Glutamatergic neuron (in vitro differentiated cells): ENCODE measurements around the gene MAP7. TPM values are rescaled to one million over a fixed set of nuclear protein-coding genes. Genes with fewer than 3 reads are reported as not detected.
A peak's percentile ranks its signal among the peaks of the same experiment; 100 is the strongest.

Experiments
- DNase-seq: peaks from one replicate; pipeline ENCODE4 v3.0.0; 2022
- H3K27ac Mint-ChIP-seq: one replicate; pipeline ENCODE4 v1.8.0; 2020; ENCODE audit warnings: mild to moderate bottlenecking, mixed read lengths, inconsistent platforms; ENCODE audit not compliant: unreplicated experiment
- H3K27me3 Mint-ChIP-seq: one replicate; pipeline ENCODE4 v1.8.0; 2020; ENCODE audit warnings: mild to moderate bottlenecking, moderate library complexity, mixed read lengths, inconsistent platforms; ENCODE audit not compliant: unreplicated experiment
- H3K36me3 Mint-ChIP-seq: one replicate; pipeline ENCODE4 v1.8.0; 2020; ENCODE audit warnings: mild to moderate bottlenecking, mixed read lengths, inconsistent platforms; ENCODE audit not compliant: unreplicated experiment
- H3K4me1 Mint-ChIP-seq: one replicate; pipeline ENCODE4 v1.8.0; 2020; ENCODE audit warnings: mild to moderate bottlenecking, low read depth, mixed read lengths, inconsistent platforms; ENCODE audit not compliant: unreplicated experiment
- H3K4me3 Mint-ChIP-seq: one replicate; pipeline ENCODE4 v1.8.0; 2020; ENCODE audit warnings: mild to moderate bottlenecking, mixed read lengths, inconsistent platforms; ENCODE audit not compliant: unreplicated experiment
- H3K9me3 Mint-ChIP-seq: one replicate; pipeline ENCODE4 v1.8.0; 2020; ENCODE audit warnings: mild to moderate bottlenecking, moderate library complexity, mixed read lengths, inconsistent platforms; ENCODE audit not compliant: unreplicated experiment
- total RNA-seq: library from RNA; stranded (reverse); fragmentation: NEBNext Ultra II Directional; extraction: Animal tissue kit (Norgen Biotek cat#: 25700); gene quantifications from one replicate; pipeline ENCODE4 v1.2.1, GENCODE V29; 2021; ENCODE audit not compliant: unreplicated experiment
- TF ChIP-seq, protein P1 (sequence below): fragments of 200-600 bp; sonication (generic); IDR thresholded peaks from one replicate; pipeline ENCODE4 v1.5.0; 2021; ENCODE audit not compliant: partially characterized antibody, unreplicated experiment

MAP7 gene
- total RNA-seq, 1 donor from 2014 or later = 2.2 TPM

DNA sequence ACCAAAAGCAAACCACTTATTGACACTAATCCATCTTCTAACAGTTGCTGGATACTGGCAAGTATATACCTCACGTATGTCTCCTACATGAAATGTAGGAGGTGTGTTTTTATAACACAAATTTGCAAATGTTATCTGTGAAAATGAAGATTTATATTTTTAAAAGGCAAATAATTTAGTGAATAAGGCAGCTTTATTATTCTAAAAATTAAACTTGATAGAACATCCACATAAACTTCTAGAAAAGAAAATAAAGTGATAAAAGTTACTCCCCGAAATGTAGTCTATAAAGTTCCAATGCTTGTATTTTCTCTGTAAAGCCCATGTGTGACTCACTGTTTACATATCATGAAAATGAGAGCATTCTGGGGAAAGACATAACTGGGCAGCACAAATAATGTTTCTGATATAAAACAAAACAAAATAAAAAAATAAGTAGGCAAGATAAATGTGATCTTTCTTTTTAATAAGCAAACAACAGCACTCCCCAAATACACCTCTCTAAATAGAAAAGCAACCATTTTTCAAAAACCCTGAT is 84.4 kb downstream of the MAP7 start:
- DNase-seq = no peak
- Mint-ChIP-seq H3K27me3 (peaks cover 5% of the 10 kb centered on the region), H3K4me3 (peak overlapping the region; percentile 1), H3K36me3 (no peaks in the 10 kb centered on the region), H3K9me3 (peaks cover 4% of the 10 kb centered on the region), H3K4me1 (peaks cover 24% of the 10 kb centered on the region), H3K27ac (peak overlapping the region; percentile 87)
- TF ChIP-seq, protein P1, sequence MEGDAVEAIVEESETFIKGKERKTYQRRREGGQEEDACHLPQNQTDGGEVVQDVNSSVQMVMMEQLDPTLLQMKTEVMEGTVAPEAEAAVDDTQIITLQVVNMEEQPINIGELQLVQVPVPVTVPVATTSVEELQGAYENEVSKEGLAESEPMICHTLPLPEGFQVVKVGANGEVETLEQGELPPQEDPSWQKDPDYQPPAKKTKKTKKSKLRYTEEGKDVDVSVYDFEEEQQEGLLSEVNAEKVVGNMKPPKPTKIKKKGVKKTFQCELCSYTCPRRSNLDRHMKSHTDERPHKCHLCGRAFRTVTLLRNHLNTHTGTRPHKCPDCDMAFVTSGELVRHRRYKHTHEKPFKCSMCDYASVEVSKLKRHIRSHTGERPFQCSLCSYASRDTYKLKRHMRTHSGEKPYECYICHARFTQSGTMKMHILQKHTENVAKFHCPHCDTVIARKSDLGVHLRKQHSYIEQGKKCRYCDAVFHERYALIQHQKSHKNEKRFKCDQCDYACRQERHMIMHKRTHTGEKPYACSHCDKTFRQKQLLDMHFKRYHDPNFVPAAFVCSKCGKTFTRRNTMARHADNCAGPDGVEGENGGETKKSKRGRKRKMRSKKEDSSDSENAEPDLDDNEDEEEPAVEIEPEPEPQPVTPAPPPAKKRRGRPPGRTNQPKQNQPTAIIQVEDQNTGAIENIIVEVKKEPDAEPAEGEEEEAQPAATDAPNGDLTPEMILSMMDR = no peak

DNA sequence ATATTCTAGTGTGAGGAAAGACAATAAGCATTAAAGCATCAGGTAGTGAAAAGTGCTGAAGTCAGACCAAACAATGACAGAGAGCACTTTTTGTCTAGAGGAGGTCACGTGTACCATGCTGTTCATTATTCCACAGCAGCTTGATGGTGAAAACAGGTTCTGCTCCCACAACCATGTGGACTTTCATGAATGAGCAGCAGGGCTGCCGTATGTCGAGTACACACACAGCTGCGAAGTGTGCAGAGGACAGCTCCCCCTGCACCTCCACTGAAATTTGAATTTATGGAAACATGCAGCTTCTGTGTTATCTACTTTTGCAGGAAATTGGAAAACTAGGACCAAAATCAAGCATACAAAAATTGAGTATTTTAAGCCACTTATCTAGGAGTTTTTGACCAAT is 85.3 kb downstream of the MAP7 start:
- H3K27me3 Mint-ChIP-seq = peaks cover 5% of the 10 kb centered on the region
- H3K27ac Mint-ChIP-seq = peak overlapping the region; percentile 87
- peaks cover 24% of the 10 kb centered on the region for H3K4me1 Mint-ChIP-seq
- no peaks in the 10 kb centered on the region for H3K36me3 Mint-ChIP-seq
- TF ChIP-seq, protein P1 = no peak
- H3K4me3 Mint-ChIP-seq = peak overlapping the region; percentile 49
- peaks cover 4% of the 10 kb centered on the region for H3K9me3 Mint-ChIP-seq
- peak; percentile 48 for DNase-seq

DNA sequence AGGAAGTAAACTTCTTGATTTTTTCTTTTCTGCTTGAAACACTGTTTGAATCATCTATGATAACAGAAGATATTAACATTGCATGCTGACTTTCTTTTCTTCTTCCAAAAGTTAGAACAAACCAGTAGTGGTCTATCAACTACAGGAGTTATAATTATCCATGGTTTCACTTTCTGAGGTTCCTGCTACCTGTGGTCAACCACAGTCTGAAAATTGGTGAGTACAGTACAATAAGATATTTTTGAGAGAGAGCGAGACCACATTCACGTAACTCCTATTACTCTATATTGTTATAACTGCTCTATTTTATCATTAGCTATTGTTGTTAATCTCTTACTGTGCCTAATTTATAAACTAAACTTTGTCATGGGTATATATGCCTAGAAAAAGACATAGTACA is 86.1 kb downstream of the MAP7 start:
- TF ChIP-seq, protein P1 = no peak
- no peak overlapping the region for H3K4me3 Mint-ChIP-seq
- no peaks in the 10 kb centered on the region for H3K36me3 Mint-ChIP-seq

DNA sequence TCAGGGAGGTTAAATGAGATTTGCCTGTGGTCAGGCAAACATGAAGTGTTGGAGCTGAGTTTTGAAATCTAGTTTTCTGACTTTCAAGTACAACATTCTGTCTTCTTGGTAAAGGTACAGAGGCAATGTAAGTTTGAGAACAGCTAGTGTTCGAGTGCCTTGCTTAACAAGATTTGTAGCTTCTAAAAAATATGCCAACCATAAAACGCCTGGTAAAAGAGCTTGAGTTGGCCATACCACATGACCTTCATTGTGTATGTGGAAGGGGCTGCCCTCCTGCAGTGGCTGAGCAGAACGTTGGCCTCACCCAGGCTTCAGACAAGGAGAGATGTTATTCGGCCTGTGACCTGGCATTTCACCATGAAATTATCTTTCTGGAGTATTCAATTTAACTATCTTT is 86.5 kb downstream of the MAP7 start:
- no peak overlapping the region for H3K4me3 Mint-ChIP-seq
- H3K27ac Mint-ChIP-seq = peak overlapping the region; percentile 87
- peaks cover 5% of the 10 kb centered on the region for H3K27me3 Mint-ChIP-seq
- H3K36me3 Mint-ChIP-seq = no peaks in the 10 kb centered on the region
- TF ChIP-seq, protein P1 = no peak
- DNase-seq = no peak
- H3K9me3 Mint-ChIP-seq = peaks cover 4% of the 10 kb centered on the region
- peaks cover 24% of the 10 kb centered on the region for H3K4me1 Mint-ChIP-seq

More for the DNA sequence above, 86.1 kb downstream of the MAP7 start:
- no peak for DNase-seq
- H3K27ac Mint-ChIP-seq = peak overlapping the region; percentile 87
- H3K9me3 Mint-ChIP-seq = peaks cover 4% of the 10 kb centered on the region
- H3K27me3 Mint-ChIP-seq = peaks cover 5% of the 10 kb centered on the region
- H3K4me1 Mint-ChIP-seq = peaks cover 24% of the 10 kb centered on the region

DNA sequence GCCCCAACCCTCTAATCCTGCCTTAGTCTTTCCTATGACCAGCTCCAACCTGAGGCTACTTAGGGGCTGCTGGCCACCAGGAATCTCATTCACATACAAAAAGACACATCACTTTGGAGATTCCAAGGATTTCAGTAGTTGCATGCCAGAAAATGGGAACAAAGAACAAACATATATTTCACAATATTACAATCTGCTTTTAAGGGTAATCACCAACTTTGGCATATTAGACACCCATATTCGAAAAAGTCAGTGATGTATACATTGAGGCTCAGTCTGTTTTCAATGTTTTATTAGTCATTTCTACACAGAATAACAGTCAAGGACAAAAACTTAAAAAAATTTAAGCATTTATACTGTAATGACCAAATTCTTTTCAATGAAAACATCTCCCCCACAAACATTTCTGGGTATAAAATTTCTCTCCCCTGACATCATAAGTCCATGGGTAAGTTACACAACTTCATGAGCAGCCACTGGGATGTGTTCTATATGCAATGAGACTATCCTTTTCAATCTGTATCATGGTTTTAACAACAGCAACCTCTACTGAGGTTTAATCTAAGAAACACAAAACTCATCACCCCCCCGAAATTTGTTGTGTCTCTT is 103.5 kb downstream of the MAP7 start:
- Mint-ChIP-seq H3K9me3 (no peaks in the 10 kb centered on the region), H3K36me3 (peaks cover 9% of the 10 kb centered on the region), H3K27me3 (no peaks in the 10 kb centered on the region), H3K4me1 (peaks cover 2% of the 10 kb centered on the region), H3K4me3 (no peak overlapping the region), H3K27ac (no peak overlapping the region)
- TF ChIP-seq, protein P1 = no peak
- DNase-seq = no peak
